NCI-H1092 (cell line): Measurements from ENCODE around the gene APOBEC3F.
"Not testable (repeated sequence)": the region's sequence is repeated elsewhere in the genome, so short reads cannot be mapped to it uniquely, and the experiment has no call there.

Experiments
- DNase-seq: peaks from one replicate; lab custom pipeline; 2025; lab: John Stamatoyannopoulos, UW

Gene APOBEC3F

DNA sequence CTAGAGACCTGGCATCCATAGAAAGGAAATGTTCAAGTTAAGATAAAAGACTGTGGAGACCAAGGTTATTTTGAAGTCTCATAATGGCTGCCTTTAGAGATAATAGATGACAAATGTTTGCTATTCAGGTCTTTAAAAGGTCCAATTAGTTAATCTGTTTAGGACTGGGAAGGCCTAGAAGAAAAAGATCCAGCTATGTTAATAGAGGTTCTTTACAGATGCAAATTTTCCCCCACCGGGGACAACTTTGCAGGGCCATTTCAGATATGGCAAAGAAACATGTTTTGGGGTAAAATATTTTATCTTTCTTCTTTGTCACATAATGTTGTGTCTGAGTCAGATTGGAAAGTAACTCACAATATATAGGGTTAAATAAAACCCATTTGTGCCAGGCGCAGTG lies 33.3 kb downstream of the APOBEC3F start:
- no peak for DNase-seq

- not testable (repeated sequence) for DNase-seq
These were observed 35.7 kb downstream of the APOBEC3F start for GRCh38 chr22:39076155-39077025.

DNA sequence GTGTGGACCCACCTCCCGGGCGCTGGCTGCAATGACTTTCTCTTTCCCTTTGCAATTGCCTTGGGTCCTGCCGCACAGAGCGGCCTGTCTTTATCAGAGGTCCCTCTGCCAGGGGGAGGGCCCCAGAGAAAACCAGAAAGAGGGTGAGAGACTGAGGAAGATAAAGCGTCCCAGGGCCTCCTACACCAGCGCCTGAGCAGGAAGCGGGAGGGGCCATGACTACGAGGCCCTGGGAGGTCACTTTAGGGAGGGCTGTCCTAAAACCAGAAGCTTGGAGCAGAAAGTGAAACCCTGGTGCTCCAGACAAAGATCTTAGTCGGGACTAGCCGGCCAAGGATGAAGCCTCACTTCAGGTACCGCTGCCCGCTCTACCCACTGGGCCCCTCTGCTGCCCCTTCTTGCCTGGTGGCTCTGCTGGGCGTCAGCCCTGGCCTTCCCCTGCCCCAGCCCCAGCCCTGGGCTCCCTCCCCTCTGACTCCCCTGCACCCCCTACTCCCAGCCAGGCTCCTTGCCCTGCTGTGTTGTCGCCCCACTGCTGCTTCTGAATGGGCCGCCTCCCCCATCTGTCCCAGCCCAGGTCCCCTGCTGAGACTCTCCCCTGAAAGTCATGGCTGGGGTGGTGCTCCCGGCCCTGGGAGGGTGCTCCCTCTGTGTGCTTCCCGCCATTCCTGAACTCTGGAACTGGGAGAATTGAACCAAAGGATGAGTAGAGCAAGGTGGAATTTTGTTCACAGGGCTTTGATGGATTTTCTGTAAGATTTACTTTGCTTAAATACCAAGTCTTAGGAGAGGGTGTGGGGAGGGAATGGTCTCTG lies 36.6 kb downstream of the APOBEC3F start, which contains the start of gene APOBEC3G:
TSS of gene APOBEC3G (plus strand) at position 250 of the 815 bp plus-strand sequence. CDS start at position 337, 87 bp downstream.
- not testable (repeated sequence) for DNase-seq

DNA sequence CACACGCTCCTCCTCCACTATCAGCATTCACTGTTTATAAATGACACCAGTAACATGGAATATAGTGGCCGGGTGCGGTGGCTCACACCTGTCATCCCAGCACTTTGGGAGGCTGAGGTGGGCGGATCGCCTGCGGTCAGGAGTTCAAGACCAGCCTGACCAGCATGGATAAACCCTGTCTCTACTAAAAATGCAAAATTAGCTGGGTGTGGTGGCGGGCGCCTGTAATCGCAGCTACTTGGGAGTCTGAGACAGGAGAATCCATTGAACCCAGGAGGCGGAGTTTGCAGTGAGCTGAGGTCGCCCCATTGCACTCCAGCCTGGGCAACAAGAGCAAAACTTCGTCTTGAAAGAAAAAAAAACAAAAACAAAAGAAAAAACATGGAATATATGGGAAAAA lies 37.2 kb downstream of the APOBEC3F start:
- DNase-seq: not testable (repeated sequence)

GRCh38 chr22:39078329-39078728 lies 37.7 kb downstream of the APOBEC3F start:
- no peak for DNase-seq

- DNase-seq: not testable (repeated sequence)
These were observed 38.5 kb downstream of the APOBEC3F start for GRCh38 chr22:39079054-39079637.

DNA sequence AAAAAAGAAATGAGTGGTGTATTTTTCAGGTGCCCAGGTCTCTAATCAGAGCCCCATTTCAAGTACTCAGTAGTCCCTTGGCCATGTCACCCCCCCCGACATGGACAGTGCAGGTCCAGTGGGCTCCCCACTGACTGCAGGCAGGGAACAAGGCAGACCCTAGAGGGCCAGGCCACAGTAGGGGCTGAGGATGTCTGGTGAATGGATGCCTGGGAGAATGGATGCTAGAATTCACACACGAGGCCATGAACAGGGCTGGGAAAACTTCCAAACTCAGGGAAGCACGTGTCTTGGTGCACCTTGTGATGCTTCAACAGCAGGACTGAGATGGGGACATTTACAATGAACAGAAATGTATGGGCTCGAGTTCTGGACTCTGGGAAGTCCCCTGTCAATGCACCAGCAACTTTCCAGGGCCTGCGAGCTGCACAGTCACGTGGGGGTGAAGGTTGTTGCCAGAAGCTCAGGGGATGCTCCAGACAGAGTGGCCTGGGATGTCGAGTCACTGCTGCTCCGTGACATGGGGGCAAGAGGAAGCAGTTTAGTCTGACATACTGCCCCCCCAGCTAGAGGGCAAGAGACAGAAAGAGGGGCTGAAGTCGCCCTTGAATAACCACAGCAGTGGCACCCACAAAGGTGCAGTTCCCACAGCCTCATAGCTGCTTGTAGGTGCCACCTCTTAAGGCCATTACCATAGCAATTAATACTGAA lies 39.5 kb downstream of the APOBEC3F start:
- DNase-seq: no peak

DNA sequence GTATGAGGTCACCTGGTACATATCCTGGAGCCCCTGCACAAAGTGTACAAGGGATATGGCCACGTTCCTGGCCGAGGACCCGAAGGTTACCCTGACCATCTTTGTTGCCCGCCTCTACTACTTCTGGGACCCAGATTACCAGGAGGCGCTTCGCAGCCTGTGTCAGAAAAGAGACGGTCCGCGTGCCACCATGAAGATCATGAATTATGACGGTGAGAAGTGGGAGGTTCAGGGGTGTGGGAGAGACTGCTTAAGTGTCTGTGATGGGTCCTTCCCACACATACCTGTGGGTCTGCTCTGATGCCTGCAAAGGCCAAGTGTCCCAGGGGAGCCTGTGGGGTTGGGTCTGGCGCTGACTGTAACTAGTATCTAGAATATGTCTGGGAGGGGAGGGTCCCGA lies 40.4 kb downstream of the APOBEC3F start:
- DNase-seq: no peak

GRCh38 chr22:39081598-39081997 lies 40.9 kb downstream of the APOBEC3F start:
- no peak for DNase-seq

DNA sequence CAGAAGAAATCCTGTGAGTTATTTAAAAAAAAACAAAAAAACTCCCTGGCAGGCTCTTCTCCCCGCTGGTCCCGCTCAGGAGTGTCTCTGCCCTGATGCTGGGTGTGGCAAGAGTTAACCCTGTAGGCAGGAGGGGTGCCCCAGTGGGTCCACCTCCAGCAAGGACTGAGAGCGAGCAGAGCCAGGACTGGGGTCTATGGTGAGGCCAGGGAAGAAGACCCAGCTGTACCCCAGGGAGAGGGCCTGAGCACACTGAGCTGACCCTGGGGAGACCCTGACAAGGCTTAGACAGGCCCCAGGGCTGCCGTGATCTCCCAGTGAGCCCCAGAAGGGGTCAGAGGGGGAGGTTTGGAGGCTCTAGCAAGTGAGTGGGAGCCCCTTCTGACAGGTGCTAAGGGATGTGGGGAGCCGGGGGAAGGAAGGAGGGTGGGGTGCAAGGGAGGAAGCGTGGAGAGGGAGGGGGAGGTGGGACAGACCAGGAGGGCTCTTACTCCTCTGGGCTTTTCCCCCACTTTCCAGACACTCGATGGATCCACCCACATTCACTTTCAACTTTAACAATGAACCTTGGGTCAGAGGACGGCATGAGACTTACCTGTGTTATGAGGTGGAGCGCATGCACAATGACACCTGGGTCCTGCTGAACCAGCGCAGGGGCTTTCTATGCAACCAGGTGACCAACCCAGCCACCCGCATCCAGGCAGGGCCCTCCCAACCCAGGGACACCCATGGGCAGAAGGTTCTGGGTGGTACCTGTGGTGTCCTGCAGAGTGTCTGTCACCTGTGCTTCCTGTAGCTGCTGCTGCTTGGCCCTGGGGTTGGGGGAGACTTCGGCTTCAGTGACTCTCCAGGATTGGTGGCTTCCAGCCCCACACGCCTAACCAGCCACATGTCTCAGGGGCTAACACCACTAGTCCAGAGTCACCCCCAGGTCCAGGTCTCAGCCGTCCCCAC lies 42.8 kb downstream of the APOBEC3F start:
- DNase-seq: no peak

GRCh38 chr22:39084666-39085065 lies 44.0 kb downstream of the APOBEC3F start:
- no peak for DNase-seq

GRCh38 chr22:39087098-39087497 lies 46.4 kb downstream of the APOBEC3F start:
- no peak for DNase-seq

GRCh38 chr22:39087881-39088684 lies 47.4 kb downstream of the APOBEC3F start:
- DNase-seq: no peak

- no peak for DNase-seq
These were observed 48.0 kb downstream of the APOBEC3F start for GRCh38 chr22:39088685-39089032.

GRCh38 chr22:39089928-39090327 lies 49.3 kb downstream of the APOBEC3F start:
- DNase-seq: no peak

DNA sequence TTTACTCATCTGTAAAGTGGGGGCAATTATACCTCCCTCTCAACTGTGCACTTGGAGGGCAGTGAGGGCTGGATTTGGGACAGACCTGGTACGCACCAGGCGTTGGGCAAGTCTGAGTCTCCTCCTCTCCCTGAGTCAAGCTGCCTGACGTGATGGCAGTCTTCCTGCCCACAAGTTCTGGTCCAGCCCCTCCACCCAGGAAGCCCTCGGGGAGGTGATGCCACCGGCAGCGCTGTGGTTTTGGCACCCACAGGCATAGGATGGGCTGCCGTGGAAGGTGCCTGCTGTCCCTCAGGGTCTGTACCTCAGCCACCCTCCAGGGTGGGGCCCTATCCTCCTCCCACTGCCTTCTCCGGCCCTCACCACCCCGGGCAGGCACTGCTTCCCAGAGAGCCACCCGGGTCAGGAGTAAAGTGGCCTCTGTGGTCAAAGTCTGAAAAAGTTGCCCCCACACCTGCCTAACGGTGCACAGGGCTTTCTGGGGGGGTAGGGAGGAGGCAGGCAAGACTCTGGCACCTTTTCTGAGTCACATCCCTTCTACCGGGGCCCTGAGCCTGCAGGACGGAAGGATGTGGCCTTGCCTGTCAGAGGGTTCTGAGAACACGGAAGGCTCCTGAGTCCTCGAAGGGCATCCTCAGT lies 49.9 kb downstream of the APOBEC3F start:
- no peak for DNase-seq

GRCh38 chr22:39091126-39092081 lies 50.7 kb downstream of the APOBEC3F start:
- no peak for DNase-seq
